Sigmoid colon (tissue), 7 donors: ENCODE results near the gene FASTK. TPM values are rescaled to one million over a fixed set of nuclear protein-coding genes. Genes with fewer than 3 reads are reported as not detected.

Experiments used
- DNase-seq: peaks from one replicate; pipeline ENCODE4 v3.0.0-alpha.2; 2019
- H3K27ac ChIP-seq, 4 donors: fragments of 200-600 bp; sonication (generic); one replicate each; pipeline ENCODE4 v1.5.1; 2016 to 2019; ENCODE audit warnings: mild to moderate bottlenecking in 1 of 4
- H3K27me3 ChIP-seq, 3 donors: fragments of 200-600 bp; sonication (generic); one replicate each; pipeline ENCODE4 v1.5.1; 2019; ENCODE audit warnings: mild to moderate bottlenecking in 1 of 3
- H3K36me3 ChIP-seq, 4 donors: fragments of 200-600 bp; sonication (generic); one replicate each; pipeline ENCODE4 v1.5.1; 2016 to 2019
- H3K4me1 ChIP-seq, 4 donors: fragments of 200-600 bp; sonication (generic); one replicate each; pipeline ENCODE4 v1.5.1; 2017 to 2019
- H3K4me3 ChIP-seq, 4 donors: fragments of 200-600 bp; sonication (generic); one replicate each; pipeline ENCODE4 v1.5.1; 2017 to 2019; ENCODE audit warnings: mild to moderate bottlenecking in 2 of 4, moderate library complexity in 1 of 4
- H3K9me3 ChIP-seq, 4 donors: fragments of 200-600 bp in 3 of 4; sonication (generic) in 3 of 4; one replicate each; pipeline versions ENCODE4 v1.5.1 to v1.6.1; 2013 to 2019
- CTCF ChIP-seq, 4 experiments: fragments of 450-650 bp in 3 of 4; fragments of 200-600 bp in 1 of 4; IDR thresholded peaks; one replicate each; pipeline ENCODE4 v1.5.1; 2016 to 2019; ENCODE audit warnings: antibody characterized with exemption in 4 of 4, mild to moderate bottlenecking in 3 of 4, moderate library complexity in 2 of 4
- EP300 ChIP-seq, 4 donors: sonication (generic); formaldehyde crosslinking; IDR thresholded peaks; one replicate each; pipeline ENCODE4 v1.6.1; 2017; ENCODE audit warnings: antibody characterized with exemption in 4 of 4
- POLR2A ChIP-seq, 2 donors: fragments of 450-650 bp; IDR thresholded peaks; one replicate each; pipeline ENCODE4 v1.6.1; 2016; ENCODE audit warnings: antibody characterized with exemption in 2 of 2, mild to moderate bottlenecking in 2 of 2, moderate library complexity in 2 of 2
- POLR2AphosphoS5 ChIP-seq, 4 donors: sonication (generic); formaldehyde crosslinking; IDR thresholded peaks; one replicate each; pipeline ENCODE4 v1.6.1; 2017; ENCODE audit warnings: antibody characterized with exemption in 4 of 4
- WGBS, 2 donors: extraction: QIAGEN DNeasy Blood & Tissue Kit; methylation state at CpG; one replicate each; pipeline ENCODE4 v1.1.7; 2013; 5-methylcytosine and 5-hydroxymethylcytosine counted together
- intact Hi-C: fragments of 100-400 bp; cut with DNase I; formaldehyde crosslinking; loops from one replicate; pipeline ENCODE4 v1.15.1; 2023
- polyA plus RNA-seq, 3 donors: library from polyadenylated mRNA; stranded (reverse); fragments of 200-250 nt; gene quantifications; one replicate each; pipeline ENCODE4 v1.2.3, GENCODE V29; 2013
- total RNA-seq, 4 donors: library from RNA; depleted of rRNA; stranded (reverse); fragments of >200 nt; gene quantifications; one replicate each; pipeline ENCODE4 v1.1.0, GENCODE V29; 2016
- donor health status: healthy with polysubstance abuse.
- donor health status: Bipolar disorder and iron deficiency.
- donor health status: healthy.

FASTK gene
- total and polyA plus RNA-seq, 7 donors, result 61.3 to 124 (median 65.0) TPM

DNA sequence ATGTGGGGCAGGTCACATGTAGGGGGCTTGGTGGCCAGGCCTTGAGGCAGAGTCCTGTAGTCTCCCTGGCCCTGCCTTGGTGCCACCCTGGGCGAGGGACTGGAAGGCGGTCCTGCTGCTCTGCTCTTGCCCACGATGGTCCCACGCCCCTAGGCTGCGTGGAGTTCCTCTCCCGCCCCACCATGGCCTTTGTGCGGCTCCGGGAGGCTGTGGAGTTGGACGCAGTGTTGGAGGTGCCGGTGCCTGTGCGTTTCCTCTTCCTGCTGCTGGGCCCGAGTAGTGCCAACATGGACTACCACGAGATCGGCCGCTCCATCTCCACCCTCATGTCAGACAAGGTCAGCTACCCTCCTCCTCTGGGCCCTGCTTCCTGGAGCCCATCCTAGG is 10.0 kb downstream of the FASTK start:
- Histone ChIP-seq H3K27ac (no peak overlapping the region), H3K36me3 (peaks cover 55 to 100% (median 88%) of the 10 kb centered on the region in 4 donors), H3K27me3 (no peaks in the 10 kb centered on the region), H3K4me3 (no peak overlapping the region), H3K4me1 (no peaks in the 10 kb centered on the region), H3K9me3 (no peaks in the 10 kb centered on the region)
- WGBS, 2 donors, result 92 to 95% methylated on average over 15 of the region's 15 CpGs
- intact Hi-C loops, result no loop called here
- no peak for TF ChIP-seq POLR2AphosphoS5 (IDR thresholded peaks at IDR 0.05)
- TF ChIP-seq POLR2A (IDR thresholded peaks at IDR 0.05), result no peak
- TF ChIP-seq EP300 (IDR thresholded peaks at IDR 0.05), result no peak
- no peak for DNase-seq

DNA sequence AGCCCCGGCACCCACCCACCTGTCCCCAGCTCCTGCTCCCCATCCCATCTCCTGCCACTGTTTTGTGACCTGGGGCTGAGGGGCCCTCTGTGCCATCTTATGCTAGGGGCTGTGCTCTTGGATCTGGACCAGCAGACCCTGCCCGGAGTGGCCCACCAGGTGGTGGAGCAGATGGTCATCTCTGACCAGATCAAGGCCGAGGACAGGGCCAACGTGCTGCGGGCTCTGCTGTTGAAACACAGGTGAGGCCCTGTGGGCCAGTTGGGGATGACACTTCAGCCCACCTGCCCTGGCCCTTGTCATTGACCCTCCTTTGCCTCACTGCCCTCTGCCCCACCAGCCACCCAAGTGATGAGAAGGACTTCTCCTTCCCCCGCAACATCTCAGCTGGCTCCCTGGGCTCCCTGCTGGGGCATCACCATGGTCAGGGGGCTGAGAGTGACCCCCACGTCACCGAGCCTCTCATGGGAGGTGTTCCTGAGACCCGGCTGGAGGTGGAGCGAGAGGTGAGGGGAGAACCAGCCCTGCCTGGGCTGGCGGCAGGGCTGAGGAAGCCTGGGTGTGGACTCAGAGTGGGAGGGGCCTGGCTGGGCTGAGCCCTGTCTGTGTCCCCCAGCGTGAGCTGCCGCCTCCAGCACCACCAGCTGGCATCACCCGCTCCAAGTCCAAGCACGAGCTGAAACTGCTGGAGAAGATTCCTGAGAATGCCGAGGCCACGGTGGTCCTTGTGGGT is 10.6 kb downstream of the FASTK start:
- H3K36me3 ChIP-seq, result peaks cover 50 to 100% (median 86%) of the 10 kb centered on the region in 4 donors
- H3K4me3 ChIP-seq, result no peak overlapping the region
- TF ChIP-seq POLR2AphosphoS5 (IDR thresholded peaks at IDR 0.05), result no peak
- no peak for TF ChIP-seq EP300 (IDR thresholded peaks at IDR 0.05)
- no peak for TF ChIP-seq CTCF (IDR thresholded peaks at IDR 0.05)
- no peak for TF ChIP-seq POLR2A (IDR thresholded peaks at IDR 0.05)
- H3K27ac ChIP-seq, result no peak overlapping the region
- H3K4me1 ChIP-seq, result no peaks in the 10 kb centered on the region
- 91 to 93% methylated on average over 17 of the region's 17 CpGs for WGBS, 2 donors
- intact Hi-C loops, result no loop called here
- H3K9me3 ChIP-seq, result no peaks in the 10 kb centered on the region
- no peaks in the 10 kb centered on the region for H3K27me3 ChIP-seq
- no peak for DNase-seq

GRCh38 chr7:151068069-151068773 is 12.4 kb downstream of the FASTK start:
- peaks cover 0 to 8% (median 7%) of the 10 kb centered on the region in 4 donors for H3K4me1 ChIP-seq
- no peak overlapping the region for H3K27ac ChIP-seq
- H3K4me3 ChIP-seq, result no peak overlapping the region
- no peaks in the 10 kb centered on the region for H3K9me3 ChIP-seq
- 92 to 93% methylated on average over 12 of the region's 12 CpGs for WGBS, 2 donors
- no peak for TF ChIP-seq POLR2A (IDR thresholded peaks at IDR 0.05)
- no peak for TF ChIP-seq POLR2AphosphoS5 (IDR thresholded peaks at IDR 0.05)
- TF ChIP-seq CTCF (IDR thresholded peaks at IDR 0.05), result no peak
- TF ChIP-seq EP300 (IDR thresholded peaks at IDR 0.05), result no peak
- DNase-seq, result no peak
- H3K27me3 ChIP-seq, result no peaks in the 10 kb centered on the region
- peaks cover 37 to 98% (median 78%) of the 10 kb centered on the region in 4 donors for H3K36me3 ChIP-seq
- intact Hi-C loops, result no loop called here

- Histone ChIP-seq H3K9me3 (no peaks in the 10 kb centered on the region), H3K4me1 (peaks cover 0 to 26% (median 25%) of the 10 kb centered on the region in 4 donors), H3K27ac (no peak overlapping the region), H3K4me3 (no peak overlapping the region), H3K36me3 (peaks cover 34 to 80% (median 61%) of the 10 kb centered on the region in 4 donors), H3K27me3 (no peaks in the 10 kb centered on the region)
- 93% methylated on average over 39 of the region's 39 CpGs for WGBS, 2 donors
- intact Hi-C loops, result no loop called here
- TF ChIP-seq CTCF (IDR thresholded peaks at IDR 0.05) (no peak), EP300 (IDR thresholded peaks at IDR 0.05) (no peak), POLR2AphosphoS5 (IDR thresholded peaks at IDR 0.05) (no peak), POLR2A (IDR thresholded peaks at IDR 0.05) (no peak)
- DNase-seq, result no peak
Measured at GRCh38 chr7:151066273-151066974, 14.2 kb downstream of the FASTK start.

GRCh38 chr7:151065516-151065915 is 15.1 kb downstream of the FASTK start:
- Histone ChIP-seq H3K27me3 (no peaks in the 10 kb centered on the region), H3K27ac (no peak overlapping the region), H3K4me3 (no peak overlapping the region), H3K36me3 (peaks cover 26 to 71% (median 52%) of the 10 kb centered on the region in 4 donors), H3K9me3 (no peaks in the 10 kb centered on the region), H3K4me1 (peaks cover 0 to 35% (median 34%) of the 10 kb centered on the region in 4 donors)
- no peak for DNase-seq
- TF ChIP-seq POLR2AphosphoS5 (IDR thresholded peaks at IDR 0.05) (no peak), POLR2A (IDR thresholded peaks at IDR 0.05) (no peak), EP300 (IDR thresholded peaks at IDR 0.05) (no peak), CTCF (IDR thresholded peaks at IDR 0.05) (no peak)
- WGBS, 2 donors, result 87 to 88% methylated on average over 14 of the region's 14 CpGs
- intact Hi-C loops, result no loop called here
